NCI-H1436 (cell line): Measurements from ENCODE around the gene NDOR1.

ENCODE experiments used
- DNase-seq: peaks from one replicate; lab custom pipeline; 2025; lab: John Stamatoyannopoulos, UW

Gene NDOR1

DNA sequence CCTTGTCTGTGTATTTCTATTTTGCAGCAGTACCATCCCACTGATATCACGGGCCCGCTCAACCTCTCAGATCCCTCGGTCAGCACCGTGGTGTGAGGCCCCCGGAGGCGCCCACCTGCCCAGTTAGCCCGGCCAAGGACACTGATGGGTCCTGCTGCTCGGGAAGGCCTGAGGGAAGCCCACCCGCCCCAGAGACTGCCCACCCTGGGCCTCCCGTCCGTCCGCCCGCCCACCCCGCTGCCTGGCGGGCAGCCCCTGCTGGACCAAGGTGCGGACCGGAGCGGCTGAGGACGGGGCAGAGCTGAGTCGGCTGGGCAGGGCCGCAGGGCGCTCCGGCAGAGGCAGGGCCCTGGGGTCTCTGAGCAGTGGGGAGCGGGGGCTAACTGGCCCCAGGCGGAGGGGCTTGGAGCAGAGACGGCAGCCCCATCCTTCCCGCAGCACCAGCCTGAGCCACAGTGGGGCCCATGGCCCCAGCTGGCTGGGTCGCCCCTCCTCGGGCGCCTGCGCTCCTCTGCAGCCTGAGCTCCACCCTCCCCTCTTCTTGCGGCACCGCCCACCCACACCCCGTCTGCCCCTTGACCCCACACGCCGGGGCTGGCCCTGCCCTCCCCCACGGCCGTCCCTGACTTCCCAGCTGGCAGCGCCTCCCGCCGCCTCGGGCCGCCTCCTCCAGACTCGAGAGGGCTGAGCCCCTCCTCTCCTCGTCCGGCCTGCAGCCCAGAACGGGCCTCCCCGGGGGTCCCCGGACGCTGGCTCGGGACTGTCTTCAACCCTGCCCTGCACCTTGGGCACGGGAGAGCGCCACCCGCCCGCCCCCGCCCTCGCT, 37.5 kb upstream of the NDOR1 start:
- no peak for DNase-seq

GRCh38 chr9:137168573-137168903, 37.0 kb upstream of the NDOR1 start:
- DNase-seq, result no peak

DNA sequence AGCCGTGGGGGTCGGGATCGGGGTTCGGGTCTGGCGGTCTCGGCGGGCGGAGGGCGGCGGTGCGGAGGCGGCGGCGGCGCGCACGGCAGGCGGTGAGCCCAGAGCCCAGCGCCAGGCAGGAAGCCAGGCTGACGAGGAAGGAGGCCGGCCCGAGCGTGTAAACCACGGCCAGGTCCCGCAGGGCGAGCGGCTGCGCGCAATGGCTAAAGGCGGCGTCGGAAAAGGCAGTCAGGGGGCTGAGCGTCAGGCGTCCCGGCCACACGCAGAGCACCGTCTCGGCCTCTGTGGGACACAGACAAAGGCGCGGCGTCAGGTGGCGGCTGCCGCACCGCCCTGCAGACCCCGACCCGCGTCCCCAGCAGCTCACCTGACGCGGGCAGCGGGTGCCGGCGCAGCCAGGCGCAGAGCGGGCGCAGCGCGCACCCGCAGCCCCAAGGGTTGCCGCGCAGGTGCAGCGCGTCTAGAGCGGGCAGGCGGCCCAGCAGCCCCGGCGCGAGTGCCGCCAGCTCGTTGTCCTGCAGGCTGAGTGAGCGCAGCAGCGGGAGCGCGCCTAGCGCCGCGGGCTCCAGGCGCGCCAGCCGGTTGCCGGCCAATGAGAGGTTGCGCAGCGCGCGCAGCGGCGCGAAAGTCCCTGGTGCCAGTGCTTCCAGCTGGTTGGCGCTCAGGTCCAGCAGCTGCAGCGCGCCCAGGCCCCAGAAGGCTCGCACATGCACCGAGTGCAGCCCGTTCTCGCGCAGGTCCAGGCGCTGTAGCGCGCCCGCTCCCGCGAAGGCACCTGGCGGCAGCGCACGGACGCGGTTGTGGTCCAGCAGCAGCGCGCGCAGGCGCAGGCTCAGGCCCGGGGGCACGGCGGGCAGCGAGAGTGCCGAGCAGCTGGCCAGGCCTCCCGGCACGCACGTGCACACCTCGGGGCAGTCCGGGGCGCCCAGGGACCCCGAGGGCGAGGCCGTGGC, 36.3 kb upstream of the NDOR1 start:
- peak; percentile 60 for DNase-seq

DNA sequence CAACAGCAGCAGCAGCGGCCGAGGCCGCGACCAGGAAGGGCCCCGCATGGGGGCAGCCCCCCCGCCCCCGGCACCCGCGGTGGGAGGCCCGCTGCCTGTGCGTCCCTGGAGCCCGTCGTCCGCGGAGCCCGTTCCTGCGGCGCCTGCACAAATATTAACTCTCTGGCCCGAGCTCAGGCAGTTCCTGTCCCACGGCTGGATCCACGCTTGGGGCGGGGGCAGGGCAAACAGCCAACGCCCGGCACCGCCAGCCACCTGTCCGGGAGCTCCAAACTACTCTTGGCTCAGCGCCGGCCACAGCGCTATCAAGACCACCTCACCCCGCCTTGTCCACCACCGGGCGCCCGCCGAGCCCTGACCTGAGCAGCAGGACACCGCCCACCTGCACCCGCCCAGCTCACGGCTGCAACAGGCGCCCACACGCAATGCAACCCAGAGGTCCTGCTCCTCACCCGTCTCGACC, 35.6 kb upstream of the NDOR1 start, which contains the start of gene LRRC26:
LRRC26 (minus strand) TSS at position 156 of the 463 bp plus-strand sequence; CDS start at position 48, 108 bp downstream.
- DNase-seq, result no peak

DNA sequence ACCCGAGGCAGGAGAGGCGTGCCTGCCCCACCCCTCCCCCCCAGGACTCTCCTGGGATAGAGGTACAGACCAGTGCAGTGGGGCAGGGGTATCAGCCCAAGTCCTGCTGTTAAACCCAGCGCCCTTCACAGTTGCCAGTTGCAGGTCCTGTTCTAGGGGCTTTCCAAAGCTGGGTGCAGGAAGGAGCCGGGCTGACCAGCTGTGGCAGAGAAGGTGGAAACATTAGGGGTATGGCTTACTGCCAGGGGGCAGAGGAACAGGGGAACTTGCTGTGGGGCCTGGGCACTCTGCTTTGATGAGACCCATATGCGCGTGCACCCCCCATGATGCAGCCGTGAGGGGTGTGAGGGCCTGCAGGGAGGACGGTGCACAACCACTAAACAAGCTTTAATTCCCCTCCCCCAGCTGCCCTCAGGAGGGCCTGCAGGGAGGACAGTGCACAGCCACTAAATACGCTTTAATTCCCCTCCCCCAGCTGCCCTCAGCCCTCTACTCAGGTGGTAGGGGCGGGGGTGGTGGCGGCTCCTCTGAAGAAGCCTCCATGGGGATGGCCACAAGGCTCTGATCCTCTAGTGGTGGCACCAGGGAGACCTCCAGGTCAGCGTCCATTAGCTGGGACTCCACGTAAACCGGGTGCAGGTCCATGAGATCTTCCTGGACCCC, 34.9 kb upstream of the NDOR1 start:
- no peak for DNase-seq

- no peak for DNase-seq
Measured at GRCh38 chr9:137171149-137171900, 34.2 kb upstream of the NDOR1 start.

- no peak for DNase-seq
Measured at GRCh38 chr9:137172901-137173795, 32.4 kb upstream of the NDOR1 start.

- no peak for DNase-seq
Measured at GRCh38 chr9:137173796-137174664, 31.5 kb upstream of the NDOR1 start.

- no peak for DNase-seq
Measured at GRCh38 chr9:137174722-137175293, 30.7 kb upstream of the NDOR1 start.

GRCh38 chr9:137175345-137175961, 30.0 kb upstream of the NDOR1 start:
- no peak for DNase-seq

- DNase-seq, result no peak
Measured at GRCh38 chr9:137176302-137177182, 29.0 kb upstream of the NDOR1 start.

- DNase-seq, result no peak
Measured at GRCh38 chr9:137178201-137178938, 27.1 kb upstream of the NDOR1 start.

- no peak for DNase-seq
Measured at GRCh38 chr9:137178939-137179630, 26.4 kb upstream of the NDOR1 start.

DNA sequence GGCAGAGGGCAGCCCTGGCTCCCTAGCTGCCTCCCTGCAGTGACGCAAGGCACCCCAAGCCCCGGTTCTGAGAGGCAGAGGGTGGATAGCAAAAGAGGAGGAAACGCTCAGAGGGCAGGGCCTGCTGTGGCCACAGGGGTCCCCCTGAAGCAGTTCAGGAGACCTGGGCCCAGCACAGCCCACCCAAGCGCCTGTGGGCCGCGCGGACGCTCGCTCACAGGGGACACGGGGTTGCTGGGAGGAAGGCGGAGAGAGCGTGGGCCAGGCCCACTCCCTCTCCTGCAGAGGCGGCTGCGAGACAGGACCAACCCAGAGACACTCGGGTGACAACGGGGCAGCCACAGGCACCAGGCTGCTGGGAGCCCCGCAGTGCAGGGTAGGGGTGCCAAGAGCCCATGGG, 25.7 kb upstream of the NDOR1 start:
- DNase-seq, result no peak

DNA sequence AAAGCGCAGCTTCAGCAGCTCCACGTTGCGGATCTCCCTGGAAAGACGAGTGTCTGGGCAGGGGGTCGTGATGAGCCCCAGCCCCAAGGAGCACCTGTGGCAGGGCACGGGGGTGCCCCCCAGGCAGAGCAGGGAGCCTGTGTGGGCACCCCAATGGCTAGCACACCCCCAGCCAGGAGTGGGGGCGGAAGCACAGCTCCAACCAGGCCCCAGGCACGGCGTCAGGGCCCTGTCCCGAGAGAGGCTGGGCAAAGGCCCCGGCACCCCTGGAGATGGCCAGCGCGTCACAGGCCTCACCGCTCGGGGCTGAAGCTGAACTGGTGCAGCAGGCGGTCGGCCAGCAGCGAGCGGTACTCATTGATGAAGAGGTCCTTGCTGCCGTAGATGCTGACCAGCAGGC, 25.0 kb upstream of the NDOR1 start:
- DNase-seq, result no peak

DNA sequence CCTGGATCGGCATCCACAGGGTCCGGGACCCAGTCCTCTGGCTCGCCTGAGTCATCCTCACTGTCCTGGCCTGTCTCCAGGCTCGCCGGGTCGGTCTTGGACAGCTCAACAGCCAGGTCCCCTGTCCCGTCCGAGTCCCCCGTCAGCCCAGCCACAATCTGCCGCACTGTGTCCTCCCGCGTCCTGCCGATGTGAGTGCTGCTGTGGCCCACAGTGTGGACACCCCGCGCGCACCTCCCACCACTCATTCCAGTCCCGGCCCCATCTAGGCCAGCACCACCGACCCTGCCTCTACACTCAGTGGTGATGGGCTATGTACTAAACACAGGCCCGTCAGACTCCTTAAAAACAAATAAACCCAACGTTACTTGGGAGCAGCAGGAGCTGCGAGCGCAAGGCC, 23.8 kb upstream of the NDOR1 start:
- no peak for DNase-seq
